GM12878 (cell line): ENCODE results near the gene SMIM7. TPM values are rescaled to one million over a fixed set of nuclear protein-coding genes. Genes with fewer than 3 reads are reported as not detected.

Experiments
- ATAC-seq: fragments of 200-7000 bp; cut with Tn5 transposase; 3 replicates; pipeline ENCODE4 v1.9.1; 2020; ENCODE audit warnings: mild to moderate bottlenecking, moderate library complexity
- BruUV-seq: library from RNA; stranded (reverse); fragments of 400-500 nt; replicated peaks from 2 replicates; lab custom pipeline; 2021; lab: Mats Ljungman, UMichigan
- CTCF ChIA-PET: fragments of 300-600 bp; sonication (Branson Sonifier 250); formaldehyde crosslinking; extraction: SDS; loops from one replicate; lab custom pipeline; 2021; ENCODE audit warnings: inconsistent platforms; lab: Yijun Ruan, JAX
- POLR2A ChIA-PET: fragments of 350-600 bp; formaldehyde crosslinking; extraction: SDS; loops from one replicate; lab custom pipeline; 2021; ENCODE audit warnings: inconsistent platforms; lab: Charles Lee
- RAD21 ChIA-PET: fragments of 300-600 bp; sonication (Branson Sonifier 250); formaldehyde crosslinking; loops from one replicate; lab custom pipeline; 2023; ENCODE audit warnings: antibody characterized with exemption; ENCODE audit not compliant: unreplicated experiment; lab: Charles Lee
- SMC1A ChIA-PET: fragments of 300-600 bp; sonication (Branson Sonifier 250); formaldehyde crosslinking; loops from one replicate; lab custom pipeline; 2023; ENCODE audit not compliant: unreplicated experiment, uncharacterized antibody; lab: Charles Lee
- DNase-seq: peaks from one replicate; pipeline ENCODE4 v3.0.0-alpha.2; 2011; ENCODE audit warnings: low read depth, low spot score
- FAIRE-seq: peaks from 3 replicates; lab custom pipeline; 2011; peaks lifted over from hg19 to GRCh38; lab: Jason Lieb, UNC
- H2AFZ ChIP-seq: 2 replicates; pipeline ENCODE4 v1.6.0; 2011; ENCODE audit warnings: low read depth, low read length, control low read depth; ENCODE audit not compliant: control insufficient read depth
- H3K27ac ChIP-seq: 2 replicates; pipeline ENCODE4 v1.5.1; 2011; ENCODE audit warnings: control low read depth; ENCODE audit not compliant: control insufficient read depth, insufficient read depth
- H3K27me3 ChIP-seq, 2 experiments: replicated peaks in 1 of 2; 2 replicates each; pipeline versions ENCODE4 v1.6.0 to v1.6.1; 2011; ENCODE audit warnings: low read length in 1 of 2; ENCODE audit not compliant: control insufficient read depth in 2 of 2, insufficient read depth in 2 of 2
- H3K36me3 ChIP-seq, 2 experiments: 2 replicates each; pipeline ENCODE4 v1.5.1; 2011; ENCODE audit warnings: low read length in 1 of 2; ENCODE audit not compliant: control insufficient read depth in 2 of 2, insufficient read depth in 2 of 2
- H3K4me1 ChIP-seq: 2 replicates; pipeline ENCODE4 v1.6.1; 2011; ENCODE audit warnings: mild to moderate bottlenecking, low read length, moderate library complexity, mixed read lengths; ENCODE audit not compliant: control insufficient read depth, insufficient read depth
- H3K4me2 ChIP-seq: 2 replicates; pipeline ENCODE4 v1.6.0; 2011; ENCODE audit warnings: control low read depth; ENCODE audit not compliant: control insufficient read depth, insufficient read depth
- H3K4me3 ChIP-seq: fragments of 200-600 bp; sonication (generic); 2 replicates; pipeline ENCODE4 v1.5.1; 2016
- H3K79me2 ChIP-seq: 2 replicates; pipeline ENCODE4 v1.6.0; 2011; ENCODE audit warnings: low read length; ENCODE audit not compliant: control insufficient read depth, insufficient read depth
- H3K9ac ChIP-seq: 2 replicates; pipeline ENCODE4 v1.8.0; 2011; ENCODE audit warnings: low read length, control low read depth, mixed read lengths; ENCODE audit not compliant: control insufficient read depth, insufficient read depth
- H3K9me3 ChIP-seq: replicated peaks from 3 replicates; pipeline ENCODE4 v1.5.1; 2011; ENCODE audit warnings: mild to moderate bottlenecking, low read length; ENCODE audit not compliant: control insufficient read depth, insufficient read depth
- H4K20me1 ChIP-seq: 2 replicates; pipeline ENCODE4 v1.6.0; 2011; ENCODE audit not compliant: control insufficient read depth, insufficient read depth
- ASH2L ChIP-seq: fragments of 300-600, 200-600 bp; sonication (generic); IDR thresholded peaks from 2 replicates; pipeline ENCODE4 v1.6.1; 2017; ENCODE audit warnings: low read depth, mild to moderate bottlenecking, borderline replicate concordance
- BCL11A ChIP-seq: IDR thresholded peaks from 2 replicates; pipeline ENCODE4 v1.6.1; 2011; ENCODE audit warnings: low read depth, low read length
- BHLHE40 ChIP-seq, 2 experiments: fragments of 450-650 bp in 1 of 2; IDR thresholded peaks; 2 replicates each; pipeline ENCODE4 v1.6.1; 2011 to 2017; ENCODE audit warnings: low read depth in 2 of 2, borderline replicate concordance in 1 of 2, improper control_type of control experiment in 1 of 2, low read length in 1 of 2, mild to moderate bottlenecking in 1 of 2
- E2F4 ChIP-seq: IDR thresholded peaks from 2 replicates; pipeline ENCODE4 v1.6.1; 2012; ENCODE audit warnings: low read depth, low read length, improper control_type of control experiment
- MEF2B ChIP-seq: fragments of 450-650 bp; IDR thresholded peaks from 2 replicates; pipeline ENCODE4 v1.6.1; 2018; ENCODE audit warnings: mild to moderate bottlenecking, moderate library complexity; ENCODE audit not compliant: partially characterized antibody, poor library complexity, severe bottlenecking
- MYC ChIP-seq: IDR thresholded peaks from 2 replicates; pipeline ENCODE4 v1.6.1; 2011; ENCODE audit warnings: mild to moderate bottlenecking, low read length, moderate library complexity, inconsistent platforms; ENCODE audit not compliant: insufficient read depth, insufficient replicate concordance, insufficient read length, severe bottlenecking
- NR2C1 ChIP-seq: fragments of 450-650 bp; IDR thresholded peaks from 2 replicates; pipeline ENCODE4 v1.6.1; 2017; ENCODE audit warnings: antibody characterized with exemption, mild to moderate bottlenecking, moderate library complexity
- POLR2AphosphoS5 ChIP-seq: IDR thresholded peaks from 2 replicates; pipeline ENCODE4 v1.6.1; 2011; ENCODE audit warnings: mild to moderate bottlenecking, low read length, inconsistent platforms
- RAD51 ChIP-seq: fragments of 450-650 bp; IDR thresholded peaks from 2 replicates; pipeline ENCODE4 v1.6.1; 2016; ENCODE audit warnings: moderate library complexity, mild to moderate bottlenecking, inconsistent platforms
- RUNX3 ChIP-seq: IDR thresholded peaks from 2 replicates; pipeline ENCODE4 v1.6.1; 2012; ENCODE audit warnings: low read length, inconsistent platforms
- SIN3A ChIP-seq: IDR thresholded peaks from 2 replicates; pipeline ENCODE4 v1.6.1; 2012; ENCODE audit warnings: low read depth, low read length, improper control_type of control experiment
- TARDBP ChIP-seq: IDR thresholded peaks from 2 replicates; pipeline ENCODE4 v1.6.1; 2016; ENCODE audit warnings: borderline replicate concordance
- WRNIP1 ChIP-seq: IDR thresholded peaks from 2 replicates; pipeline ENCODE4 v1.6.1; 2011; ENCODE audit warnings: low read depth, low read length, improper control_type of control experiment, borderline replicate concordance
- YBX1 ChIP-seq: fragments of 450-650 bp; IDR thresholded peaks from 2 replicates; pipeline ENCODE4 v1.6.1; 2016; ENCODE audit warnings: antibody characterized with exemption
- WGBS: methylation state at CpG from one replicate; pipeline ENCODE4 v1.1.6; 2016; ENCODE audit warnings: low lambda C conversion rate; ENCODE audit not compliant: insufficient replicate concordance, insufficient coverage; ENCODE audit errors: missing lambda C conversion rate; 5-methylcytosine and 5-hydroxymethylcytosine counted together
- in situ Hi-C: fragments of 300-500 bp; cut with MboI; formaldehyde crosslinking; loops from 9 replicates; pipeline ENCODE4 v1.14.3; 2018; ENCODE audit warnings: mixed read lengths
- intact Hi-C: fragments of 100-400 bp; cut with micrococcal nuclease; formaldehyde crosslinking; loops from one replicate; pipeline ENCODE4 v1.14.2; 2022; ENCODE audit not compliant: unreplicated experiment
- polyA plus RNA-seq, 11 experiments: library from polyadenylated mRNA; depleted of rRNA in 4 of 11; unstranded in 6 of 11; stranded (reverse) in 5 of 11; fragments of >200 nt; fragmentation: Nextera tagmentation in 4 of 11; fragmentation: Illumina TruSeq in 1 of 11; extraction: Ambion mirVana in 4 of 11; extraction: Trizol in 1 of 11; gene quantifications; 1 replicate in 1 of 11; 2 replicates in 10 of 11; pipeline versions ENCODE4 v1.2.1 to v1.2.3, GENCODE V29; 2011 to 2016; ENCODE audit warnings: inconsistent platforms in 2 of 11, missing spikeins in 2 of 11, low read depth in 1 of 11
- total RNA-seq, 4 experiments: library from RNA; depleted of rRNA in 3 of 4; stranded (reverse); fragments of >200 nt in 3 of 4; fragmentation: Illumina TruSeq in 1 of 4; extraction: Trizol in 1 of 4; gene quantifications; 2 replicates each; pipeline versions ENCODE4 v1.2.1 to v1.2.3, GENCODE V29; 2013 to 2021

The SMIM7 gene
- total and polyA plus RNA-seq, 10 of the 15 experiments (the other 5 are each of a cell fraction or from before 2014, with no cell fraction given) = 45.7 to 170 (median 70.8) TPM

GRCh38 chr19:16623066-16623465, 36.9 kb downstream of the SMIM7 start:
- Histone ChIP-seq H4K20me1 (peaks cover 4% of the 10 kb centered on the region; the same call in 1 of the 2 replicates), H3K9ac (no peak overlapping the region), H3K9me3 (no peaks in the 10 kb centered on the region), H3K36me3 (peaks cover 4 to 18% of the 10 kb centered on the region in 2 experiments; a peak in 2 of 4 replicates), H3K79me2 (peaks cover 100% of the 10 kb centered on the region), H3K27me3 (no peaks in the 10 kb centered on the region), H3K27ac (0 out of 2 replicates have a peak overlapping the region, but pooled peaks have one; percentile 10), H3K4me1 (peaks cover 17% of the 10 kb centered on the region), H3K4me3 (no peak overlapping the region), H2AFZ (no peak overlapping the region), H3K4me2 (peak overlapping the region; percentile 33; the same call in 1 of the 2 replicates)
- TF ChIP-seq POLR2AphosphoS5 (peak; percentile 63; the same call in 1 of the 2 replicates), WRNIP1 (0 out of 2 replicates have a peak, but pooled peaks have one; percentile 62), ASH2L (no peak)
- WGBS = 75% methylated on average over 2 of the region's 2 CpGs
- ChIA-PET POLR2A (interaction anchor here (1.5 to 10.3 kb wide), 3 partner anchors 11 to 78 kb away, joined by 4 to 220 read pairs (median 5); no protein-coding TSS in a partner anchor), RAD21 (interaction anchor here (0.8 to 9.0 kb wide), 7 partner anchors 13 to 80 kb away, joined by 3 to 169 read pairs (median 4); partner anchors contain the start of gene SLC35E1), CTCF (interaction anchor here (1.4 to 9.0 kb wide), 4 partner anchors 17 to 178 kb away, joined by 3 to 83 read pairs (median 6); no protein-coding TSS in a partner anchor), SMC1A (interaction anchor here (1.1 to 10.1 kb wide), 8 partner anchors 9 to 126 kb away, joined by 3 to 164 read pairs (median 6); no protein-coding TSS in a partner anchor)
- ATAC-seq = no peak
- no peak for DNase-seq
- intact Hi-C loops (loop anchor here (5.0 kb wide), 1 partner anchor 81 kb away; the partner anchor contains the start of gene CHERP), in situ Hi-C loops (no loop called here)
- TSS peak; percentile 1 for BruUV-seq
- FAIRE-seq = no peak

GRCh38 chr19:16621165-16621800, 38.7 kb downstream of the SMIM7 start:
- BruUV-seq = no TSS peak
- TF ChIP-seq RAD51 (no peak), NR2C1 (no peak), SIN3A (no peak), ASH2L (no peak), MEF2B (no peak), BCL11A (no peak), YBX1 (no peak), MYC (no peak), TARDBP (no peak), RUNX3 (no peak), E2F4 (no peak), BHLHE40 (IDR thresholded peaks at IDR 0.05; ENCODE audit: borderline replicate concordance in 1 of 2, low read depth in 2 of 2, low read length in 1 of 2) (no peak)

More at GRCh38 chr19:16621165-16621800, 38.7 kb downstream of the SMIM7 start:
- in situ Hi-C loops (no loop called here), intact Hi-C loops (loop anchor here (5.0 kb wide), 1 partner anchor 79 kb away; the partner anchor contains the start of gene CHERP)
- Histone ChIP-seq H3K27me3 (no peaks in the 10 kb centered on the region), H3K36me3 (peaks cover 4 to 18% of the 10 kb centered on the region in 2 experiments; a peak in 2 of 4 replicates), H3K4me1 (peaks cover 33% of the 10 kb centered on the region), H4K20me1 (peaks cover 11% of the 10 kb centered on the region), H3K4me2 (peak overlapping the region; percentile 39), H2AFZ (no peak overlapping the region), H3K9ac (no peak overlapping the region), H3K9me3 (no peaks in the 10 kb centered on the region), H3K4me3 (no peak overlapping the region), H3K79me2 (peaks cover 100% of the 10 kb centered on the region), H3K27ac (no peak overlapping the region; the same call in 1 of the 2 replicates)
- ATAC-seq (no peak), DNase-seq (no peak), FAIRE-seq (no peak)
- CTCF ChIA-PET = interaction anchor here (1.0 to 9.0 kb wide), 4 partner anchors 15 to 52 kb away, joined by 3 to 83 read pairs (median 6); no protein-coding TSS in a partner anchor
- 85% methylated on average over 7 of the region's 7 CpGs for WGBS
- SMC1A ChIA-PET = interaction anchor here (1.4 to 10.1 kb wide), 3 partner anchors 10 to 33 kb away, joined by 3 to 164 read pairs (median 6); no protein-coding TSS in a partner anchor
- RAD21 ChIA-PET = interaction anchor here (9.0 kb wide), 1 partner anchor 32 kb away, joined by 169 read pairs; no protein-coding TSS in a partner anchor
- POLR2A ChIA-PET = interaction anchor here (10.3 kb wide), 1 partner anchor 31 kb away, joined by 220 read pairs; no protein-coding TSS in a partner anchor
